HepG2 (cell line): ENCODE data around the gene HFM1. TPM values are rescaled to one million over a fixed set of nuclear protein-coding genes. Genes with fewer than 3 reads are reported as not detected.
"Not testable (repeated sequence)": the region's sequence is repeated elsewhere in the genome, so short reads cannot be mapped to it uniquely, and the experiment has no call there.

Source experiments
- ATAC-seq: fragments of 200-7000 bp; cut with Tn5 transposase; 3 replicates; pipeline ENCODE4 v1.9.1; 2020; ENCODE audit warnings: mild to moderate bottlenecking, moderate library complexity
- BruUV-seq: library from RNA; stranded (reverse); fragments of 400-500 nt; replicated peaks from 2 replicates; lab custom pipeline; 2021; lab: Mats Ljungman, UMichigan
- CTCF ChIA-PET: fragments of 300-600 bp; formaldehyde crosslinking; extraction: SDS; loops from one replicate; lab custom pipeline; 2021; ENCODE audit warnings: low total read pairs, inconsistent platforms, low intra/inter-chr PET ratio; lab: Yijun Ruan, JAX
- POLR2A ChIA-PET: fragments of 350-600 bp; sonication (Branson Sonifier 250); formaldehyde crosslinking; loops from one replicate; lab custom pipeline; 2020; ENCODE audit warnings: antibody characterized with exemption, inconsistent platforms; lab: Yijun Ruan, JAX
- DNase-seq: peaks from one replicate; pipeline ENCODE4 v3.0.0-alpha.2; 2015; ENCODE audit warnings: low spot score
- FAIRE-seq: peaks from 3 replicates; lab custom pipeline; 2011; peaks lifted over from hg19 to GRCh38; lab: Jason Lieb, UNC
- H2AFZ ChIP-seq: one replicate; pipeline ENCODE4 v1.6.1; 2011; ENCODE audit warnings: low read length, inconsistent platforms
- H3K27ac ChIP-seq: fragments of 300-600 bp; 3 replicates; pipeline ENCODE4 v1.8.0; 2011; ENCODE audit warnings: mixed run types, mild to moderate bottlenecking, mixed read lengths, low read length, inconsistent platforms; ENCODE audit not compliant: insufficient read depth; ENCODE audit errors: extremely low read length
- H3K27me3 ChIP-seq, 2 experiments: fragments of 200-600 bp in 1 of 2; 2 replicates in 1 of 2; 3 replicates in 1 of 2; pipeline versions ENCODE4 v1.6.0 to v1.8.0; 2011; ENCODE audit warnings: low read length in 2 of 2, mild to moderate bottlenecking in 2 of 2, moderate library complexity in 2 of 2, inconsistent platforms in 1 of 2; ENCODE audit not compliant: insufficient read depth in 2 of 2, control insufficient read depth in 1 of 2
- H3K36me3 ChIP-seq, 2 experiments: fragments of 200-600 bp in 1 of 2; replicated peaks in 1 of 2; 2 replicates in 1 of 2; 3 replicates in 1 of 2; pipeline versions ENCODE4 v1.5.1 to v1.8.0; 2011; ENCODE audit warnings: low read length in 2 of 2, inconsistent platforms in 1 of 2; ENCODE audit not compliant: insufficient read depth in 2 of 2, control insufficient read depth in 1 of 2
- H3K4me1 ChIP-seq: 2 replicates; pipeline ENCODE4 v1.5.1; 2012; ENCODE audit warnings: low read length, inconsistent platforms; ENCODE audit not compliant: insufficient read depth
- H3K4me2 ChIP-seq: 2 replicates; pipeline ENCODE4 v1.6.0; 2011; ENCODE audit warnings: low read depth, low read length, inconsistent platforms
- H3K4me3 ChIP-seq, 3 experiments: fragments of 200-600 bp in 1 of 3; sonication (generic), shearing (Covaris generic) in 1 of 3; replicated peaks in 1 of 3; 2 replicates each; pipeline ENCODE4 v1.5.1; 2011 to 2016; ENCODE audit warnings: low read length in 3 of 3, inconsistent platforms in 2 of 3, low read depth in 2 of 3, mild to moderate bottlenecking in 2 of 3, control low read depth in 1 of 3, mixed read lengths in 1 of 3; ENCODE audit not compliant: insufficient read depth in 1 of 3
- H3K79me2 ChIP-seq: one replicate; pipeline ENCODE4 v1.6.1; 2011; ENCODE audit warnings: low read length, inconsistent platforms; ENCODE audit not compliant: insufficient read depth
- H3K9ac ChIP-seq: 2 replicates; pipeline ENCODE4 v1.6.0; 2011; ENCODE audit warnings: mild to moderate bottlenecking, low read depth, low read length, inconsistent platforms; ENCODE audit not compliant: insufficient read depth
- H3K9me3 ChIP-seq: 2 replicates; pipeline ENCODE4 v1.5.1; 2012; ENCODE audit warnings: mild to moderate bottlenecking, low read length
- H4K20me1 ChIP-seq: 2 replicates; pipeline ENCODE4 v1.6.0; 2011; ENCODE audit warnings: inconsistent platforms, mild to moderate bottlenecking, low read length, moderate library complexity; ENCODE audit not compliant: insufficient read depth
- KMT2B ChIP-seq: IDR thresholded peaks from 2 replicates; pipeline ENCODE4 v1.6.1; 2016; ENCODE audit warnings: missing genetic modification reagents, missing compliant biosample characterization
- MTA1 ChIP-seq: sonication (generic); formaldehyde crosslinking; IDR thresholded peaks from 2 replicates; pipeline ENCODE4 v1.4.0; 2020; ENCODE audit warnings: missing genetic modification reagents, mild to moderate bottlenecking, borderline replicate concordance
- MYNN ChIP-seq: sonication (generic); formaldehyde crosslinking; IDR thresholded peaks from 2 replicates; pipeline ENCODE4 v1.4.0; 2020; ENCODE audit warnings: mild to moderate bottlenecking, low read depth, missing genetic modification reagents
- MZF1 ChIP-seq: sonication (generic); formaldehyde crosslinking; IDR thresholded peaks from 2 replicates; pipeline ENCODE4 v1.8.1; 2023; ENCODE audit warnings: mild to moderate bottlenecking, missing genetic modification reagents, borderline replicate concordance
- ZFX ChIP-seq: sonication (generic); formaldehyde crosslinking; IDR thresholded peaks from 2 replicates; pipeline ENCODE4 v1.4.0; 2020; ENCODE audit warnings: mild to moderate bottlenecking, low read depth, missing genetic modification reagents, moderate library complexity
- WGBS: methylation state at CpG from one replicate; pipeline ENCODE4 v1.1.6; 2017; ENCODE audit warnings: low lambda C conversion rate; 5-methylcytosine and 5-hydroxymethylcytosine counted together
- in situ Hi-C: cut with HindIII; loops from 2 replicates; pipeline ENCODE4 v1.10.0; 2017; ENCODE audit warnings: low pct_unique_long_range_greater_than_20kb; ENCODE audit not compliant: extremely low pct_ligation_motif_present
- intact Hi-C: fragments of 100-400 bp; cut with micrococcal nuclease; formaldehyde crosslinking; loops from one replicate; pipeline ENCODE4 v1.10.0; 2022; ENCODE audit not compliant: unreplicated experiment
- polyA plus RNA-seq, 8 experiments: library from polyadenylated mRNA; depleted of rRNA in 3 of 8; stranded (reverse) in 7 of 8; unstranded in 1 of 8; fragments of >200 nt; fragmentation: Illumina TruSeq in 4 of 8; extraction: Trizol in 4 of 8; gene quantifications; 2 replicates each; pipeline versions ENCODE4 v1.2.1 to v1.2.3, GENCODE V29; 2011 to 2016; ENCODE audit warnings: low read depth in 4 of 8, missing spikeins in 1 of 8, mixed read lengths in 1 of 8; ENCODE audit not compliant: insufficient read depth in 1 of 8
- total RNA-seq, 5 experiments: library from RNA; depleted of rRNA; stranded (reverse); fragments of >200 nt; fragmentation: Illumina TruSeq; extraction: Trizol; gene quantifications; 2 replicates each; pipeline ENCODE4 v1.2.3, GENCODE V29; 2016; ENCODE audit warnings: low read depth in 1 of 5
- TF ChIP-seq, protein P1 (sequence below): sonication (generic); formaldehyde crosslinking; IDR thresholded peaks from 2 replicates; pipeline ENCODE4 v1.4.0; 2020; ENCODE audit warnings: missing genetic modification reagents
- TF ChIP-seq, protein P2 (sequence below): sonication (generic); formaldehyde crosslinking; IDR thresholded peaks from 2 replicates; pipeline ENCODE4 v1.4.0; 2020; ENCODE audit warnings: missing genetic modification reagents, borderline replicate concordance

Gene HFM1
- total and polyA plus RNA-seq, 2 of the 13 experiments (the other 11 are each of a cell fraction or from before 2014, with no cell fraction given) = 0.29 to 1.4 TPM

DNA sequence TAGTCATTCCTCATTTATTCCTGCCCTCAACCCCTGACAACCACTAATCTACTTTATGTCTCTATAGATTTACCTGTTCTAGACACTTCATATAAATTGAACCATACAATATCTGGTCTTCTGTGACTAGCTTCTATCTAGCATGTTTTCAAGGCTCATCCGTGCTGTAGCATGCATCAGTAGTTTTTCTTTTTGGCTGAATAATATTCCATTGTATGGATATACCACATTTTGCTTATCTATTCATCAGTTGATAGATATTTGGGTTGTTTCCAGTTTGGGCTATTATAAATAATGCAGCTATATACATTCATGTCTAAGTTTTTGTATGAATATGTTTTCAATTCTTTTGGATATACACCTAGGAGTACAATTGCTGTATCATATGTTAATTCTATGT lies 101.5 kb downstream of the HFM1 start (continued):
- TF ChIP-seq, protein P1, sequence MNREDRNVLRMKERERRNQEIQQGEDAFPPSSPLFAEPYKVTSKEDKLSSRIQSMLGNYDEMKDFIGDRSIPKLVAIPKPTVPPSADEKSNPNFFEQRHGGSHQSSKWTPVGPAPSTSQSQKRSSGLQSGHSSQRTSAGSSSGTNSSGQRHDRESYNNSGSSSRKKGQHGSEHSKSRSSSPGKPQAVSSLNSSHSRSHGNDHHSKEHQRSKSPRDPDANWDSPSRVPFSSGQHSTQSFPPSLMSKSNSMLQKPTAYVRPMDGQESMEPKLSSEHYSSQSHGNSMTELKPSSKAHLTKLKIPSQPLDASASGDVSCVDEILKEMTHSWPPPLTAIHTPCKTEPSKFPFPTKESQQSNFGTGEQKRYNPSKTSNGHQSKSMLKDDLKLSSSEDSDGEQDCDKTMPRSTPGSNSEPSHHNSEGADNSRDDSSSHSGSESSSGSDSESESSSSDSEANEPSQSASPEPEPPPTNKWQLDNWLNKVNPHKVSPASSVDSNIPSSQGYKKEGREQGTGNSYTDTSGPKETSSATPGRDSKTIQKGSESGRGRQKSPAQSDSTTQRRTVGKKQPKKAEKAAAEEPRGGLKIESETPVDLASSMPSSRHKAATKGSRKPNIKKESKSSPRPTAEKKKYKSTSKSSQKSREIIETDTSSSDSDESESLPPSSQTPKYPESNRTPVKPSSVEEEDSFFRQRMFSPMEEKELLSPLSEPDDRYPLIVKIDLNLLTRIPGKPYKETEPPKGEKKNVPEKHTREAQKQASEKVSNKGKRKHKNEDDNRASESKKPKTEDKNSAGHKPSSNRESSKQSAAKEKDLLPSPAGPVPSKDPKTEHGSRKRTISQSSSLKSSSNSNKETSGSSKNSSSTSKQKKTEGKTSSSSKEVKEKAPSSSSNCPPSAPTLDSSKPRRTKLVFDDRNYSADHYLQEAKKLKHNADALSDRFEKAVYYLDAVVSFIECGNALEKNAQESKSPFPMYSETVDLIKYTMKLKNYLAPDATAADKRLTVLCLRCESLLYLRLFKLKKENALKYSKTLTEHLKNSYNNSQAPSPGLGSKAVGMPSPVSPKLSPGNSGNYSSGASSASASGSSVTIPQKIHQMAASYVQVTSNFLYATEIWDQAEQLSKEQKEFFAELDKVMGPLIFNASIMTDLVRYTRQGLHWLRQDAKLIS (CRISPR knock-in tag) = no peak
- TF ChIP-seq KMT2B (CRISPR knock-in tag) (no peak), MZF1 (CRISPR knock-in tag) (no peak), ZFX (CRISPR knock-in tag) (no peak), MTA1 (CRISPR knock-in tag) (no peak), MYNN (CRISPR knock-in tag) (no peak)
- TF ChIP-seq, protein P2, sequence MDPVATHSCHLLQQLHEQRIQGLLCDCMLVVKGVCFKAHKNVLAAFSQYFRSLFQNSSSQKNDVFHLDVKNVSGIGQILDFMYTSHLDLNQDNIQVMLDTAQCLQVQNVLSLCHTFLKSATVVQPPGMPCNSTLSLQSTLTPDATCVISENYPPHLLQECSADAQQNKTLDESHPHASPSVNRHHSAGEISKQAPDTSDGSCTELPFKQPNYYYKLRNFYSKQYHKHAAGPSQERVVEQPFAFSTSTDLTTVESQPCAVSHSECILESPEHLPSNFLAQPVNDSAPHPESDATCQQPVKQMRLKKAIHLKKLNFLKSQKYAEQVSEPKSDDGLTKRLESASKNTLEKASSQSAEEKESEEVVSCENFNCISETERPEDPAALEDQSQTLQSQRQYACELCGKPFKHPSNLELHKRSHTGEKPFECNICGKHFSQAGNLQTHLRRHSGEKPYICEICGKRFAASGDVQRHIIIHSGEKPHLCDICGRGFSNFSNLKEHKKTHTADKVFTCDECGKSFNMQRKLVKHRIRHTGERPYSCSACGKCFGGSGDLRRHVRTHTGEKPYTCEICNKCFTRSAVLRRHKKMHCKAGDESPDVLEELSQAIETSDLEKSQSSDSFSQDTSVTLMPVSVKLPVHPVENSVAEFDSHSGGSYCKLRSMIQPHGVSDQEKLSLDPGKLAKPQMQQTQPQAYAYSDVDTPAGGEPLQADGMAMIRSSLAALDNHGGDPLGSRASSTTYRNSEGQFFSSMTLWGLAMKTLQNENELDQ = no peak

DNA sequence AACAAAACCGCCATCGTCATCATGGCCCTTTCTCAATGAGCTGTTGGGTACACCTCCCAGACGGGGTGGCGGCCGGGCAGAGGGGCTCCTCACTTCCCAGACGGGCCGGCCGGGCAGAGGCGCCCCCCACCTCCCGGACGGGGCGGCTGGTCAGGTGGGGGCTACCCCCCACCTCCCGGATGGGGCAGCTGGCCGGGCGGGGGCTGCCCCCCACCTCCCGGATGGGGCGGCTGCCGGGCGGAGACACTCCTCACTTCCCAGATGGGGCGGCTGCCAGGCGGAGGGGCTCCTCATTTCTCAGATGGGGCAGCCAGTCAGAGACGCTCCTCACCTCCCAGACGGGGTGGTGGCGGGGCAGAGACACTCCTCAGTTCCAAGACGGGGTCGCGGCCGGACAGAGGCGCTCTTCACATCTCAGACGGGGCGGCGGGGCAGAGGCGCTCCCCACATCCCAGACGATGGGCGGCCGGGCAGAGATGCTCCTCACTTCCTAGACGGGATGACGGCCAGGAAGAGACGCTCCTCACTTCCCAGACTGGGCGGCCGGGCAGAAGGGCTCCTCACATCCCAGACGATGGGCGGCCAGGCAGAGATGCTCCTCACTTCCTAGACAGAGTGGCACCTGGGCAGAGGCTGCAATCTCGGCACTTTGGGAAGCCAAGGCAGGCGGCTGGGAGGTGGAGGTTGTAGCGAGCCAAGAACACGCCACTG lies 115.6 kb downstream of the HFM1 start:
- H3K4me2 ChIP-seq, H3K27ac ChIP-seq, H3K9ac ChIP-seq, H3K4me1 ChIP-seq, H3K79me2 ChIP-seq, ATAC-seq, POLR2A ChIA-PET, intact Hi-C loops, H4K20me1 ChIP-seq, BruUV-seq, H3K27me3 ChIP-seq, CTCF ChIA-PET, DNase-seq, H3K4me3 ChIP-seq, in situ Hi-C loops, H3K9me3 ChIP-seq, H3K36me3 ChIP-seq, H2AFZ ChIP-seq, FAIRE-seq: not testable (repeated sequence)
- 79% methylated on average over 10 of the region's 47 CpGs for WGBS

DNA sequence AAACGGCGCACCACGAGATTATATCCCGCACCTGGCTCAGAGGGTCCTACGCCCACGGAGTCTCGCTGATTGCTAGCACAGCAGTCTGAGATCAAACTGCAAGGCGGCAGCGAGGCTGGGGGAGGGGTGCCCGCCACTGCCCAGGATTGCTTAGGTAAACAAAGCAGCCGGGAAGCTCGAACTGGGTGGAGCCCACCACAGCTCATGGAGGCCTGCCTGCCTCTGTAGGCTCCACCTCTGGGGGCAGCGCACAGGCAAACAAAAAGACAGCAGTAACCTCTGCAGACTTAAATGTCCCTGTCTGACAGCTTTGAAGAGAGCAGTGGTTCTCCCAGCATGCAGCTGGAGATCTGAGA lies 117.7 kb downstream of the HFM1 start:
- H3K4me3 ChIP-seq, H3K36me3 ChIP-seq, H3K27me3 ChIP-seq, DNase-seq, H3K4me2 ChIP-seq, intact Hi-C loops, H3K9ac ChIP-seq, H3K79me2 ChIP-seq, H2AFZ ChIP-seq, H3K9me3 ChIP-seq, H3K4me1 ChIP-seq, FAIRE-seq, H3K27ac ChIP-seq, BruUV-seq, in situ Hi-C loops, H4K20me1 ChIP-seq, POLR2A ChIA-PET, CTCF ChIA-PET, ATAC-seq: not testable (repeated sequence)
- 0% methylated on average over 1 of the region's 13 CpGs for WGBS
